HFFc6 (cell line): Measurements from ENCODE around the gene CCNL2. TPM values are rescaled to one million over a fixed set of nuclear protein-coding genes. Genes with fewer than 3 reads are reported as not detected.

Source experiments
- DNase-seq: peaks from one replicate; pipeline ENCODE4 v3.0.0-alpha.2; 2018
- H3K27ac Mint-ChIP-seq: 2 replicates; pipeline ENCODE4 v1.8.0; 2020; ENCODE audit warnings: mild to moderate bottlenecking, mixed read lengths
- H3K27me3 Mint-ChIP-seq: 2 replicates; pipeline ENCODE4 v1.8.0; 2021; ENCODE audit warnings: mild to moderate bottlenecking, moderate library complexity, mixed read lengths; ENCODE audit not compliant: insufficient read depth
- H3K36me3 Mint-ChIP-seq: 2 replicates; pipeline ENCODE4 v1.8.0; 2021; ENCODE audit warnings: low read depth, mixed read lengths
- H3K4me1 Mint-ChIP-seq: 2 replicates; pipeline ENCODE4 v1.8.0; 2020; ENCODE audit warnings: low read depth, mixed read lengths
- H3K4me3 Mint-ChIP-seq: 2 replicates; pipeline ENCODE4 v1.8.0; 2020; ENCODE audit warnings: mild to moderate bottlenecking, moderate library complexity, mixed read lengths
- H3K9me3 Mint-ChIP-seq: 2 replicates; pipeline ENCODE4 v1.8.0; 2020; ENCODE audit warnings: mild to moderate bottlenecking, mixed read lengths
- CTCF ChIP-seq: fragments of 200-600 bp; sonication (generic); IDR thresholded peaks from 2 replicates; pipeline ENCODE4 v1.5.0; 2021; ENCODE audit warnings: antibody characterized with exemption, mild to moderate bottlenecking
- total RNA-seq, 6 experiments: library from RNA; stranded (reverse); fragmentation: NEBNext Ultra II Directional; extraction: Animal tissue kit (Norgen Biotek cat#: 25700); gene quantifications; 2 replicates in 1 of 6; 3 replicates in 5 of 6; pipeline ENCODE4 v1.2.3, GENCODE V29; 2021

Gene CCNL2
- total RNA-seq, 6 experiments from 2014 or later, result 96.2 to 115 (median 104) TPM

GRCh38 chr1:1422465-1423244, 23.5 kb upstream of the CCNL2 start:
- H3K4me3 Mint-ChIP-seq, result no peak overlapping the region
- no peaks in the 10 kb centered on the region for H3K36me3 Mint-ChIP-seq
- H3K27me3 Mint-ChIP-seq, result no peaks in the 10 kb centered on the region; the same call in 1 of the 2 replicates
- peaks cover 13% of the 10 kb centered on the region for H3K4me1 Mint-ChIP-seq
- peak overlapping the region; percentile 57; the same call in 1 of the 2 replicates for H3K27ac Mint-ChIP-seq
- H3K9me3 Mint-ChIP-seq, result no peaks in the 10 kb centered on the region
- peak; percentile 22 for DNase-seq
- no peak for TF ChIP-seq CTCF

GRCh38 chr1:1421907-1422464, 22.9 kb upstream of the CCNL2 start:
- Mint-ChIP-seq H3K27ac (no peak overlapping the region), H3K4me1 (peaks cover 13% of the 10 kb centered on the region), H3K36me3 (no peaks in the 10 kb centered on the region), H3K9me3 (no peaks in the 10 kb centered on the region), H3K4me3 (no peak overlapping the region), H3K27me3 (no peaks in the 10 kb centered on the region; the same call in 1 of the 2 replicates)
- no peak for DNase-seq
- TF ChIP-seq CTCF, result no peak

- no peaks in the 10 kb centered on the region; the same call in 1 of the 2 replicates for H3K27me3 Mint-ChIP-seq
- no peaks in the 10 kb centered on the region for H3K36me3 Mint-ChIP-seq
- H3K27ac Mint-ChIP-seq, result no peak within 1 kb of the TSS
- no peak within 1 kb of the TSS for H3K4me3 Mint-ChIP-seq
- no peak for TF ChIP-seq CTCF
- H3K4me1 Mint-ChIP-seq, result peaks cover 13% of the 10 kb centered on the region
- H3K9me3 Mint-ChIP-seq, result no peaks in the 10 kb centered on the region
- DNase-seq, result no peak
These were observed 22.2 kb upstream of the CCNL2 start, which contains the start of gene ANKRD65 for GRCh38 chr1:1421147-1421906. Gene ANKRD65 (minus strand): TSS chr1:1421276. CDS start chr1:1421005, 271 bp downstream.

- no peaks in the 10 kb centered on the region; the same call in 1 of the 2 replicates for H3K27me3 Mint-ChIP-seq
- no peak for TF ChIP-seq CTCF
- no peak overlapping the region for H3K27ac Mint-ChIP-seq
- no peak overlapping the region for H3K4me3 Mint-ChIP-seq
- peaks cover 13% of the 10 kb centered on the region for H3K4me1 Mint-ChIP-seq
- no peaks in the 10 kb centered on the region for H3K9me3 Mint-ChIP-seq
- no peak for DNase-seq
- no peaks in the 10 kb centered on the region for H3K36me3 Mint-ChIP-seq
These were observed 21.6 kb upstream of the CCNL2 start for GRCh38 chr1:1420654-1421141.

- Mint-ChIP-seq H3K36me3 (no peaks in the 10 kb centered on the region), H3K4me1 (peaks cover 13% of the 10 kb centered on the region), H3K27me3 (peaks cover 4% of the 10 kb centered on the region), H3K27ac (no peak overlapping the region), H3K4me3 (no peak overlapping the region), H3K9me3 (no peaks in the 10 kb centered on the region)
- DNase-seq, result no peak
- no peak for TF ChIP-seq CTCF
These were observed 20.9 kb upstream of the CCNL2 start for GRCh38 chr1:1419813-1420653.
